Measurements from ENCODE around the gene DNAH14.

Gene DNAH14

DNA sequence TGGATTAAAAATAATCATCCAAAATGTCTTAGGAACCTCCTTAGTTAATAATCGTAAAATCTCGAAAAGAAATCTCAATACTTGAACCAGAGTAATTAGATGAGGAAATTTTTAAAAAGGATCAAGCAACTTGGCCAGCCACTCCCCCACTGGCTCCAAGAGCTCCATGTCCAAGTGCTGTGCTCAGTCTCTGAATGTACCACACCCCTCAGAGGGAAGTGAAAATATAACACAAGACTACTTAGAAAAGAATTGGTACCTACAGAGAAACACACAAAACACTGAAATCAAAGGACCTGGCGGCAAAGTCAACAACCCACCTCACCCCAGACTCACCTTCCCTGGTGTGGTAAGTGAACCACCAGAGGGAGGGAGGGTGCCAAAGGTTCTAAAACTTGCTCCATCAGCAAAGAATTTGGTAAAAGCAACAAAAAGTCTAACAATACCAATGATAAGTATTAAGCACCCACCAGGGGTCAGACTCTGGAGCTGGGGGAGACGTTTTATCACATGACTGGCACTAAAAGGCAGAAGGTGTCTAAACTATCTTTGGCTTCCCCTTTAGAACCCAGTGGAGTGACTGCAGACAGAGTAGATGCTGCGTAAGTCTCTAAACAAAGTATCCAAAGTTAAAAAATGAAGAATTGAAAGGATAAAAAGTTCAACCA lies 484.4 kb downstream of the DNAH14 start:
- no peak for DNase-seq

DNA sequence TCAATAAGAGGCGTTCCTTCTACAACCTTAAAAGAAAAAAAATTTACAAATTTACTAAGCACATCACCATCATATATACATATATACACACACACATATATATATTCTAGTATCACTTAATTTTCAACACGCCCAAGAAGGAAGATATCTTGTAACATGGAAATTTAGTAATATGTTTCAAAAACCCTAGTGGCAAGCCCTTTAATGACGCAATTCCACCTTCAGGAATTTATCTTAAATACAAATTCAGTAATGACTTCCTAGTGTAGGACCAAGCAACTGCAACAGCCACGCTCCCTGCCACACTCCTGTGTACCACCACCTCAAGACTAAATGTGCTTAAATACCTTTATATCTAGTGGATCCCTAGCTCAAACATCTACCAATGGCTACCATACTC lies 485.8 kb downstream of the DNAH14 start:
- no peak for DNase-seq

GRCh38 chr1:225415967-225416745 lies 486.7 kb downstream of the DNAH14 start:
- DNase-seq: no peak

DNA sequence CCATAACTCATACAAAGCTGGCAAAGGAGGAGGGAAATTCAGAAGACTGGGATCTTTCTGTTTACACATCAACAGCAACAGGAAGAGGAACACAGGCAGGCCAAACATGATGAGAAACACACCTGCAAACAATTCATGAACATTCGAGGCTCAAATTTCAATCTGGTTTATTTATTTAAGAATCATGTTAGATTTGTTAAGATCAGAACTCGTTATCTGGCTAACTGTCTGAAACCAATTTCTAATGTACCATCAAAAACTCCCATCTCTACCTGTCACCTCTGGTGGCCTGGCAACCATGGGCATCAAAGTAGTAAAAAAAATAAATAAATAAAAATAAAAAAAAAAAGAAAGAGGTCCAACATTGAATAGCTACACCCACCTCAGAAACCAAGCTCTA lies 488.6 kb downstream of the DNAH14 start:
- no peak for DNase-seq

GRCh38 chr1:225418598-225418997 lies 489.1 kb downstream of the DNAH14 start:
- DNase-seq: no peak

DNA sequence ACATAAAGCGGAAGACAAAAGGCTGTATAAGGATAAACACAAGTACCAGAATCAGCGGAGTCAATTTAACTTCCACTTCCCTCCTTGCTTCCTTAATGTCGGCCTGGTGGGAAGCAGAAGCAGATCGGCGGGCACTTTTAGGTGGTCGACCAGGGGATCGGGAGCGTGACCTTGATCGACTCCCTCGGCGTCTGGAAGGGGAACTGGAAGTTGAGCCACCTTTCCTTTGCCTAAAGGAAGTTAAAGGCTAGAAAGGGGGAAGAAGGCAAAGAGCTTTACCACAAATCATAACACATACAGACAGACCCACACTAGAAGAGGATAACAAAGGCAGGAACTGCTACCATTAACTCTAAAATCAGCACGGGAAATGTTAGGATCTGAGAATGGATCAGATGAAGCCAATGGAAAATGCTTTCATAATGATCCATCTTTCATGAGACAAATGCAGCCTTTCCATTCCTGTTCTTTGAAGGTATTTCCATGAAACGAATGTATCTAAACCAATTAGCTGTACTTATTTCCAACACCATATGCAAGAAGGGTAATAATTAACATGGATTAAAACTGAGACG lies 492.6 kb downstream of the DNAH14 start:
- DNase-seq: no peak

- DNase-seq: no peak
Measured at GRCh38 chr1:225422795-225423517, 493.5 kb downstream of the DNAH14 start.

DNA sequence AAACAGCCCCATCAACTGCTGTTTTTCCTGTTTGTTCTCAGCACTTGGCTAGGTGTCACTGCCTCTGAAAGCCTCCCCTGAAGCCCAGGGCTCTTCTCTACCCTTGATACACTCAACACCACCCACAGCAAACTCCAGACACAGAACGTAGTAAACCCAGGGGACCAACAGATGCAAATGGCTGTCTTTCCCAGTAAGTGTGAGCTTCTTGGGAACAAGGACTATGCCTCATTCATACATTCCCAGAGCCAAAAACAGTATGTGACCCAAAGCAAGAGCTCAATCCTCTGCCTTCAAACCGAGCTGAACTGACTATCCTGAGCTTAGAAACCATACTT lies 494.0 kb downstream of the DNAH14 start:
- DNase-seq: no peak

DNA sequence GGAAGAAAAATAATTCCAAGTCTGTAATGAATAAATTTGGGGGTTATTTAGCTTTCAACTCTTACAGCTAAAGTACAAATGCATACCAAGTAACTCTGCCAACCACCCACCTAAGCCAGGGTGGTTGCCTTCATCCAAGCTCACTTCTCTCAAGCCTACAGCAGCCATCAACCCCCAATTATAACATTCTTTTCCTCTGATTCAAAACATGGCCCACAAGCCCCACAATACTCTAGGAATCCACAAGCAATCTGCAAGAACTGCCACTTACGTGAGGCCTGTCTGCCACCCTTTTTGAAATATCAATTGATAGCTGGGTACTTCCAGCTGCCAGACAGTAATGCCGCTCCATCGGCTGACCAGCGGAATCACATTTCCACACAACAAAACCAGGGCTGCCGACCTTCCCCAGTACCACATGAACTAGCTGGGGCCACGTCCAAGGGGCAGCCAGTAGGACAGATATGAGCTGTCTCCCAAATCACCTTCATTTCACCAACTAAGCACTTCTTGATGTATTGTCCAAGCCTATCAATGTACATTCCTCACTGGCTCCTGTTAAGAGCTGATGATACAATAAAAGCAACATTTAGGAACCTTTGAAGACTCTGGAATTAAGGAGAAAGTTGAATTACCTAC lies 495.2 kb downstream of the DNAH14 start:
- no peak for DNase-seq

DNA sequence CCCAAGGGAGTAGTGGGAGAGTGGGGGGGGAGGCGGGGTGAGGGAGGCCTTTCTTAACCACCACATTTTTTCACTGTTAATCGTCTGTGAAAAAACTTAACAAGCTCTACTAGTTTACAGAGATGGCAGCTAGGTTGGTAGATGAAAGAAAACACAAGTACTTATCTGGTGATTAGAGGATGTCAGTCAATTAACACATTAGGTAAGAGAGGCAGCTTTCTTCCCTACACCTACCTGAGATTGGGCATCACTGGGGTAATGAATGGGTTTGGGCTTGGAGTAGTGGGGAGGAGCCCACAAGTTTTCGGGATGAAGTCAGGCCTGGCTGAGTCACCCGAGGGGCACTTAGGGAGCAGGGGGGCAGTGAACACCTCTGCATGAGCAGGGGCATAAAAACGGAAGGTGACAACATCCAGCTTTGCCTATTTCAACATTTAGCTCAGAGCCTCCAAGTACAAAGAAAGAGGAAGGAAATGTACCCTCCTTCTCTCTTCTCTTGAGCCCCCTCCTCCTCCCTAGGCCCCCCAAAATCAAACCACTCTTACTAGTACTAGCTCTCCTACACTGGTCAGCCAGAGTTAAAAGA lies 495.8 kb downstream of the DNAH14 start:
- DNase-seq: no peak

DNA sequence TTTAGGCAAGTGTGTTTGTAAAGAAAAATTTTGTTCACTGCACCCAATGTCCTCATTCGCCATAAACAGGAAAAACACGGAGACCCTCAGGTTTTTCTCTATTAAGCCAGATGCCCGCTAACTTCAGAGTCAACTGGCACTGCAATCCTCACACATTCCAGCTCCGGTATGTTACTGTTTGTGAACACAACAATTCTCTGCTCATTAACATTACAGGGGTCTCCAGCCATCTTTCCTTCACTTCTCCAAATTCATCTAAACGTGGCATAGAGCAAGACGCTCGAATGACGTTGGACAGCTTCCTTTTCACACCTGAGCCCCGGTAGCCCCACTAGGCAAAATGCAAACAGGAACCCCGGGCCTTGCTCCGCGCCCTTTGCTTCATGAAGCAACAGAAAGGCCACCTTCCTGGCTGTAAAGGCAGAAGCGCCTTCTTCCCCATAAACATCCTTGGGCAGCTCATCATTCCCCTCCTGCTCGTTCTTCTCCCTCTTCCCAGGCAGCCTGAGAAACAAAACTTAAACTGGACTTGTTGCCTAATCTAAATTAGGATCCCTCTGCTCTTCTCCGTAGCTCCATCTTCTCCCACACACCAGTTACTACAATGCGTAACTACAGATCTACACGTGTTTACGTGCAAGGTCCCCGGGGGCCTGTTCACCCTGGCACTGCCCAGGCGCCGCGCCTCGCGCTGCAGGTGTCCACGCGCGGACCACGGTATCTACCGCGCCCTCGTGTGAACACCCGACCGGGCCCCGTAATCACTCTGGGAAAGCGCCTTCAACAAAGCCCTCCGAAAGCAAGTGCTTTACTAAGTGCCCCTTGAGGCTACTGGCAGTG lies 497.1 kb downstream of the DNAH14 start:
- DNase-seq: peak; percentile 31

DNA sequence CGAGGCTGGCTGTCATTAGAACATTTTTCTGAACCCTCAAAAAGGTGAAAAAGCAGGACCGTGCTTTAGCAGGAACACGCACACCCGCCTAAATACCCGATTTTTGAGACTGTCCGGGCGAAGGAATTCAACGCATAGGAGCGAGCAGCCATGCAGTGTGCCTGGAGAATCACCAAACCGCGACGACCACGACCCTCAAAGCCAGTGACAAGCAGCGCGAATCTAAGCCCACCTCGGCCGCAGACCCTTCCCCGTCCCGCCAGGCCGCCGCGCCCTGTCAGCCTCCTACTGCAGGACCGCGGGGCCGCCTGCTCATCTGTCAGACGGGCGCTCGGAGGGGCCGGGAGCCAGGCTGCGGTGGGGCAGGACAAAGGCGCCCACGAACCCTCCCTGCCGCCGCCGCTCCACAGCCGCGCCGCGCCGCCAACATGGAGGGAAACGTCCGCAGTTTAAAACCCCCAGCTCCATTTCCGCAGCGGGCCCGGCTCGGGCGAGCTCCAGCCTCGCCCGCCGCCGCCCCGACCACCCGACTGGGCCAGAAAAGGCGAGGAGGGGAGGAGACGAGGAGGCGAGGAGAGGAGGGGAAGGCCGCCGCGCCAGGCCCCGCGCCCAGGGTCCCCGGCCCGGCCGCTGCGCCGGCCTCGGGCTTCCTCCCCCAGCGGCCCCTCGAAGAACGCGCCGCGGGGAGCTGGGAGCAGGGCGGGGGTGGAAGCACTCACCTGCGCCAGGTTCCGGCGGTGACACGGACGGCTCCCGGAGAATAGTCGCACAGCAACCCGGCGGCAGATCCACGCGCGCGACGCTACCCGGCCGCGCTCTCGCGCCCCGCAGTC lies 498.0 kb downstream of the DNAH14 start, which contains the start of gene LBR:
LBR (minus strand) TSS at position 804 of the 833 bp plus-strand sequence. CDS start 3,963 bp downstream, outside the sequence.
- no peak for DNase-seq

- peak; percentile 92 for DNase-seq
Measured at GRCh38 chr1:225428068-225428880, 498.8 kb downstream of the DNAH14 start.

DNA sequence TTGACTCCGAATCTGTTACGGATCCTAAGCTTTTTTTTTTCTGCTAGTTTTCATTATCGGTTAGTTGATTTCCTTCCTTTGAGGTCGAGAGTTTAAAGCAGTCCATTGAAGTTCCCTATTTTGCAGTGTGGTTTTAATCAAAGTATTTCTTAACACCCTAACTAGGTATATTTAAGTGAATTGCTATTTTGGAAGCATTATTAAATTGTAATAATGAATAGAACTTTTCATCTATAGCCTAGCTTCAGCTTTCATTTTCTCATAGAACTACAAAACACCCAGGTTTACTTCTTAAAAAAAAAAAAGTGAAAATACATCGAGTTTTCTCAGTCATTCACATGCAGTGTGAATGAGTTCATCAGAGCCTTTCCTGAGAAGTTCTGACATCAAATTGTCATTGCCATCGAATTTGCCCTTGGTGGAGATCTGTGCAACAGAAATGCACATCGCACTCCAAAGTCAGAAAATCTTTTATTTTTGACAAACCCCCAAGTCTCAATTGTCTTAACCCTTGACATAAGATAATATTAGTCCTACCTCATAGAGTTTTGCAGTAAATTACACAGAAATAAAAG lies 499.5 kb downstream of the DNAH14 start:
- DNase-seq: no peak

DNA sequence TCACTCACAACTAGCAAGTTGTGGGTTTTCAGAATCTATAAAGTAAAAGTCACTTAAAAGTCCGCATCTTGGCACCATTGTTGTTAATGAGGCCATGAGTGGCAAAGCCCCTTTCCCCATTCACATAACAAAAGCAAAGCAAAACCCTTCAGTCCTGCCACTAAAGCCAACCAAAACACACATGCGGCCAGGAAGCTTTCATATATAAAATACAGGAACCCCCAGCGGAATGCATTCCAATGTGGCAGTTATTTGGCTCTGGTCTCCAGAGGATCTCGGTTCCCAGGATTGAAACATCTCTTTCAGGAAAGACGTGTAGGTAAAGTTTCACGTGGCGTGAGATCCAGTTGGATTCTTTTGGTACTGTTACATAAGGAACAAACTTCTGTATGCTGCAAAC lies 500.8 kb downstream of the DNAH14 start:
- no peak for DNase-seq

DNA sequence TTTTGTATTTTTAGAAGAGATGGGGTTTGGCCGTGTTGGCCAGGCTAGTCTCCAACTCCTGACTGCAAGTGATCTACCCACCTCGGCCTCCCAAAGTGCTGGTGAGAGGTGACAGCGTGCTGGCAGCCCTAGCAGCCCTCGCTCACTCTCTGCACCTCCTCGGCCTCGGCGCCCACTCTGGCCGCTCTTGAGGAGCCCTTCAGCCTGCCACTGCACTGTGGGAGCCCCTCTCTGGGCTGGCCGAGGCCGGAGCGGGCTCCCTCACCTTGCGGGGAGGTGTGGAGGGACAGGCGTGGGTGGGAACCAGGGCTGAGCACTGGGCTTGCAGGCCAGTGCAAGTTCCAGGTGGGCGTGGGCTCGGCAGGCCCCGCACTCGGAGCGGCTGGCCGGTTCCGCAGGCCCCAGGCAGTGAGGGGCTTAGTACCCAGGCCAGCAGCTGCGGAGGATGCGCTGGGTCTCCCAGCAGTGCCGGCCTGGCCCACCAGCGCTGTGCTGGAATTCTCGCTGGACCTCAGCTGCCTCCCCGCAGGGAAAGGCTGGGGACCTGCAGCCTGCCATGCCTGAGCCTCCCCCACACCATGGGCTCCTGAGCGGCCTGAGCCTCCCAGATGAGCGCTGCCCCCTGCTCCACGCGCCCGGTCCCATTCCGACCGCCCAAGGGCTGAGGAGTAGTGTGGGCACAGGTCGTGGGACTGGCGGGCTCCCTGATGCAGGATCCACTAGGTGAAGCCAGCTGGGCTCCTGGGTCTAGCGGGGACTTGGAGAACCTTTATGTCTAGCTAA lies 501.8 kb downstream of the DNAH14 start:
- no peak for DNase-seq

DNA sequence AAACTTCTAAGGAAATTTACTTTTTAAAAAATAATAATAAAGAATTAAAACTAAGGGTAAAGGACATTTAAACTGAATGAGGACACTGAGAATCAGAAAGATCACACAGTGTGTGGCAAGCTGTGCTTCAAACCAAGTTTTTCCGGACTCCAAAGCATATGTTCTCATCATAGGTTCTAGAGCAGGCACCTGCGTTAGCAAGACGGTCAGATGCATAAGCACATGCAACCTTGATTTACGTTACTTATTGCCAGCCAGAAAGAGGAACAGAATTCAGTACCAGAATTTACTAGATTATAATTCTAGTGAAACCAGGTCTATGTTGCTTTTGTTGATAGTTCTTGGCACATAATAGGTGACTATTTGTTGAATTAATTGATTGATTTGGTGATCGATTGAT lies 504.6 kb downstream of the DNAH14 start:
- DNase-seq: no peak

- DNase-seq: no peak
Measured at GRCh38 chr1:225435076-225435475, 505.6 kb downstream of the DNAH14 start.

DNA sequence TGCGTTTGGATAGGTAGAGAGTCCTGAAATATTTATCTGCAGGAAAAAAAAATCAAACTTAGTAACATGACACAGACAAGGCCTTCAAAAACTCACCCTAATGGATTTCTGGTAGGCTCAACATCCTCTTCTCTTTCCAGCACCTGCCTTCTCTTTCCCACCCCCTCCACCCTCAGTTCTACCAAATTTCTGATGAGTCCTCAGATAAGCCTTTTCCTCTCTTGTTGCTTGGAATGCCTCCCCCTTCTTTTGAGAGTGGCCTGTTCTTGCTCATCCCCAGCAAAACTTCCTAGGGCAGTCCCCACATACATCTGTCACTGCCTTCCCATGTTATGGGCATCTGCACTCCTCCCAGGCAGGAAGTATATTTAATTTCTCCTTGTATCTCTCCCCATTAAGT lies 506.0 kb downstream of the DNAH14 start:
- DNase-seq: no peak
